ENCODE results near the gene GPR137C. TPM values are rescaled to one million over a fixed set of nuclear protein-coding genes. Genes with fewer than 3 reads are reported as not detected.

Gene GPR137C
- total RNA-seq, 4 donors from 2014 or later, result 0.10 to 0.42 (median 0.38) TPM; not detected in 1

Other genes starting within 250 kb of the GPR137C start
- under 1 TPM in 2 of 4 donors, not detected in 2; 0.25 to 0.78 TPM for gene PTGER2, start 238.5 kb upstream of the GPR137C start, total RNA-seq
- gene TXNDC16, start 331 bp upstream of the GPR137C start, total RNA-seq, result 1 to 10 TPM; 2.4 to 4.0 (median 2.9) TPM
- gene ERO1A, start 142.7 kb downstream of the GPR137C start, total RNA-seq, result 10 to 100 TPM; 11.9 to 25.6 (median 19.1) TPM
- gene PSMC6, start 154.4 kb downstream of the GPR137C start, total RNA-seq, result 100 to 1,000 TPM; 158 to 251 (median 178) TPM
- gene STYX, start 177.3 kb downstream of the GPR137C start, total RNA-seq, result 10 to 100 TPM; 17.1 to 30.7 (median 20.3) TPM
- gene GNPNAT1, start 238.8 kb downstream of the GPR137C start, total RNA-seq, result 10 to 100 TPM; 10.0 to 19.4 (median 12.4) TPM